Measurements from ENCODE around the gene RNF2.
"Not testable (repeated sequence)": the region's sequence is repeated elsewhere in the genome, so short reads cannot be mapped to it uniquely, and the experiment has no call there.

DNA sequence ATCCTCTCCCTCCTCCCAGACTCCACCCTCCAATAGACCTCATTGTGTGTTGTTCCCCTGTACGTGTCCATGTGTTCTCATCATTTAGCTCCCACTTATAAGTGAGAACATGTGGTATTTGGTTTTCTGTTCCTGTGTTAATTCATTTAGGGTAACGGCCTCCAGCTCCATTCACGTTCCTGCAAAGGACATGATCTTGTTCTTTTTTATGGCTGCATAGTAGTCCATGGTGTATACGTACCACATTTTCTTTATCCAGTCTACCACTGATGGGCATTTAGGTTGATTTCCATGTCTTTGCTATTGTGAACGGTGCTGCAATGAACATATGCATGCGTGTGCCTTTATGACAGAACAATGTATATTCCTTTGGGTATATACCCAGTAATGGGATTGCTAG lies 45.4 kb upstream of the RNF2 start:
- TF ChIP-seq POLR2A (IDR thresholded peaks at IDR 0.05; ENCODE audit: low read depth, low read length); POLR2AphosphoS5 (IDR thresholded peaks at IDR 0.05; ENCODE audit: insufficient read depth, low read depth, low read length): not testable (repeated sequence)
